Stomach (tissue), 9 donors: ENCODE data around the gene INKA2. TPM values are rescaled to one million over a fixed set of nuclear protein-coding genes. Genes with fewer than 3 reads are reported as not detected.

Source experiments
- DNase-seq, 2 donors: peaks; one replicate each; pipeline versions ENCODE4 v3.0.0 to v3.0.0-alpha.2; 2013 to 2019
- H3K27ac ChIP-seq, 5 donors: fragments of 200-600 bp in 4 of 5; sonication (generic) in 4 of 5; one replicate each; pipeline ENCODE4 v1.5.1; 2013 to 2019; ENCODE audit warnings: mild to moderate bottlenecking in 1 of 5, moderate library complexity in 1 of 5
- H3K27me3 ChIP-seq, 3 donors: fragments of 200-600 bp; sonication (generic); one replicate each; pipeline ENCODE4 v1.5.1; 2017 to 2019; ENCODE audit warnings: mixed run types in 1 of 3
- H3K36me3 ChIP-seq, 4 donors: fragments of 200-600 bp; sonication (generic); 1 replicate in 3 of 4; 2 replicates in 1 of 4; pipeline ENCODE4 v1.5.1; 2016 to 2019
- H3K4me1 ChIP-seq, 4 donors: fragments of 200-600 bp; sonication (generic); one replicate each; pipeline ENCODE4 v1.5.1; 2016 to 2019
- H3K4me3 ChIP-seq, 4 donors: fragments of 200-600 bp; sonication (generic) in 3 of 4; one replicate each; pipeline ENCODE4 v1.5.1; 2016 to 2019; ENCODE audit warnings: mild to moderate bottlenecking in 1 of 4
- H3K9me3 ChIP-seq, 4 donors: fragments of 200-600 bp; sonication (generic); one replicate each; pipeline ENCODE4 v1.5.1; 2016 to 2019
- CTCF ChIP-seq, 7 experiments: fragments of 450-650 bp in 4 of 7; fragments of 200-600 bp in 3 of 7; sonication (generic) in 3 of 7; IDR thresholded peaks; one replicate each; pipeline ENCODE4 v1.5.1; 2016 to 2019; ENCODE audit warnings: antibody characterized with exemption in 7 of 7, control low read depth in 2 of 7, mild to moderate bottlenecking in 1 of 7
- EP300 ChIP-seq: sonication (generic); formaldehyde crosslinking; IDR thresholded peaks from one replicate; pipeline ENCODE4 v1.6.1; 2017; ENCODE audit warnings: antibody characterized with exemption
- POLR2A ChIP-seq, 4 donors: fragments of 450-650 bp; IDR thresholded peaks; one replicate each; pipeline ENCODE4 v1.6.1; 2016; ENCODE audit warnings: antibody characterized with exemption in 4 of 4, control low read depth in 2 of 4, mild to moderate bottlenecking in 1 of 4, moderate library complexity in 1 of 4
- POLR2AphosphoS5 ChIP-seq, 3 donors: sonication (generic); formaldehyde crosslinking; IDR thresholded peaks; one replicate each; pipeline ENCODE4 v1.6.1; 2016; ENCODE audit warnings: antibody characterized with exemption in 3 of 3
- WGBS, 5 donors: extraction: QIAGEN DNeasy Blood & Tissue Kit in 3 of 5; methylation state at CpG; one replicate each; pipeline versions ENCODE4 v1.1.5 to v1.1.7; 2013 to 2018; 5-methylcytosine and 5-hydroxymethylcytosine counted together
- intact Hi-C: fragments of 100-400 bp; cut with DNase I; formaldehyde crosslinking; loops from one replicate; pipeline ENCODE4 v1.15.1; 2023; ENCODE audit warnings: low total_unique reads
- polyA plus RNA-seq, 3 donors: library from polyadenylated mRNA; stranded (reverse); fragments of 200-250 nt; gene quantifications; one replicate each; pipeline ENCODE4 v1.2.3, GENCODE V29; 2013
- total RNA-seq, 5 donors: library from RNA; depleted of rRNA; stranded (reverse); fragments of >200 nt; gene quantifications; one replicate each; pipeline versions ENCODE4 v1.1.0 to v1.2.3, GENCODE V29; 2014 to 2016
- donor health status: healthy with polysubstance abuse.
- donor health status: Bipolar disorder and iron deficiency.
- donor health status: healthy.

INKA2 gene
- total and polyA plus RNA-seq, 8 donors, result 1.0 to 6.1 (median 3.2) TPM

GRCh38 chr1:111776391-111776790, 37.2 kb upstream of the INKA2 start:
- no peak overlapping the region for H3K4me3 ChIP-seq
- 65 to 80% (median 67%) methylated on average over 2 of the region's 2 CpGs for WGBS, 5 donors
- no peaks in the 10 kb centered on the region for H3K9me3 ChIP-seq
- H3K36me3 ChIP-seq, result peaks cover 0 to 35% (median 2%) of the 10 kb centered on the region in 4 donors
- no peak overlapping the region for H3K27ac ChIP-seq
- DNase-seq, result no peak
- intact Hi-C loops, result no loop called here
- TF ChIP-seq POLR2A (IDR thresholded peaks at IDR 0.05) (no peak), EP300 (no peak), POLR2AphosphoS5 (IDR thresholded peaks at IDR 0.05) (no peak), CTCF (IDR thresholded peaks at IDR 0.05) (no peak)
- H3K4me1 ChIP-seq, result no peaks in the 10 kb centered on the region
- no peaks in the 10 kb centered on the region for H3K27me3 ChIP-seq

GRCh38 chr1:111775966-111776365, 36.8 kb upstream of the INKA2 start:
- peaks cover 0 to 3% (median 0%) of the 10 kb centered on the region in 4 donors for H3K4me1 ChIP-seq
- no peaks in the 10 kb centered on the region for H3K9me3 ChIP-seq
- H3K27ac ChIP-seq, result no peak overlapping the region
- no peak for TF ChIP-seq CTCF (IDR thresholded peaks at IDR 0.05)
- TF ChIP-seq POLR2A (IDR thresholded peaks at IDR 0.05), result no peak
- no peak for TF ChIP-seq POLR2AphosphoS5 (IDR thresholded peaks at IDR 0.05)
- TF ChIP-seq EP300, result no peak
- no peaks in the 10 kb centered on the region for H3K27me3 ChIP-seq
- WGBS, 5 donors, result 73 to 86% (median 77%) methylated on average over 9 of the region's 9 CpGs
- intact Hi-C loops, result no loop called here
- no peak for DNase-seq
- peaks cover 0 to 35% (median 2%) of the 10 kb centered on the region in 4 donors for H3K36me3 ChIP-seq
- H3K4me3 ChIP-seq, result no peak overlapping the region

- H3K4me3 ChIP-seq, result no peak overlapping the region
- peaks cover 10 to 40% (median 26%) of the 10 kb centered on the region in 4 donors for H3K36me3 ChIP-seq
- WGBS, 5 donors, result 79 to 92% (median 85%) methylated on average over 4 of the region's 4 CpGs
- DNase-seq, result no peak
- H3K4me1 ChIP-seq, result peaks cover 0 to 6% (median 3%) of the 10 kb centered on the region in 4 donors
- H3K27me3 ChIP-seq, result no peaks in the 10 kb centered on the region
- TF ChIP-seq POLR2AphosphoS5 (IDR thresholded peaks at IDR 0.05) (no peak), CTCF (IDR thresholded peaks at IDR 0.05) (no peak), POLR2A (IDR thresholded peaks at IDR 0.05) (no peak), EP300 (no peak)
- H3K9me3 ChIP-seq, result no peaks in the 10 kb centered on the region
- peak overlapping the region in 2 of 5 donors; percentile 15 to 30 for H3K27ac ChIP-seq
- intact Hi-C loops, result no loop called here
These were observed 31.7 kb upstream of the INKA2 start for GRCh38 chr1:111770916-111771315.

GRCh38 chr1:111769517-111770146, 30.4 kb upstream of the INKA2 start:
- Histone ChIP-seq H3K9me3 (no peaks in the 10 kb centered on the region), H3K4me3 (no peak overlapping the region), H3K4me1 (peaks cover 0 to 6% (median 3%) of the 10 kb centered on the region in 4 donors), H3K27me3 (no peaks in the 10 kb centered on the region), H3K36me3 (peaks cover 20 to 46% (median 39%) of the 10 kb centered on the region in 4 donors), H3K27ac (peak overlapping the region in 1 of 5 donors; percentile 19)
- intact Hi-C loops, result loop anchor here (10.0 kb wide), 1 partner anchor 55 kb away; no protein-coding TSS in a partner anchor
- DNase-seq, result peak in 1 of 2 donors; percentile 86
- 26 to 38% (median 31%) methylated on average over 6 of the region's 6 CpGs for WGBS, 5 donors
- TF ChIP-seq POLR2AphosphoS5 (IDR thresholded peaks at IDR 0.05), result no peak
- peak in 5 of 7 experiments; percentile 64 to 83 (median 74) for TF ChIP-seq CTCF (IDR thresholded peaks at IDR 0.05)
- TF ChIP-seq EP300, result no peak
- TF ChIP-seq POLR2A (IDR thresholded peaks at IDR 0.05), result no peak
